ENCODE results near the gene SEMA5A. TPM values are rescaled to one million over a fixed set of nuclear protein-coding genes. Genes with fewer than 3 reads are reported as not detected.

SEMA5A gene
- total RNA-seq, 1 donor from 2014 or later, result 31.9 TPM

DNA sequence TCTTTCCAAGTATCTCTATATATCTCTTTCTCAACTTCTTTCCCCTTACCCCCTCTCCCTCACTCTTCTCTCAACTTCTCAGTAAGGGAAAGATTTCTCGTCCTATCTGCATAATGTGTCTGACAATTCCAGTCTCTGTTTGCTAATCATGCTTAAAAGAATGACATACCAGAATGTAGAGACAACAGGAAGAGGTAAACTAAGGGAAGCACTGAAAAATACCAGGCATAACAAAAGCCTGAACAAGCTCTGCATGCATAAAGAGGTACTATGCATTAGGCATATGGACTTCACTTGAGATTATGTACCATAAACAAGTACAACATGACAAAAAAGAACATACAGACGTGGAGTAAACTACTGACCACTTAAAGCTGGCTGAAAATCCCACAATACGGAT lies 62.6 kb downstream of the SEMA5A start:
- Mint-ChIP-seq H3K9me3 (peaks cover 12% of the 10 kb centered on the region), H3K27ac (ENCODE audit: unreplicated experiment) (peak overlapping the region; percentile 58), H3K36me3 (ENCODE audit: low read depth) (peaks cover 32% of the 10 kb centered on the region), H3K4me1 (peaks cover 26% of the 10 kb centered on the region), H3K27me3 (ENCODE audit: low read depth) (no peaks in the 10 kb centered on the region), H3K4me3 (no peak overlapping the region)
- no peak for DNase-seq (ENCODE audit: low read depth, low spot score)
- TF ChIP-seq, protein P1, sequence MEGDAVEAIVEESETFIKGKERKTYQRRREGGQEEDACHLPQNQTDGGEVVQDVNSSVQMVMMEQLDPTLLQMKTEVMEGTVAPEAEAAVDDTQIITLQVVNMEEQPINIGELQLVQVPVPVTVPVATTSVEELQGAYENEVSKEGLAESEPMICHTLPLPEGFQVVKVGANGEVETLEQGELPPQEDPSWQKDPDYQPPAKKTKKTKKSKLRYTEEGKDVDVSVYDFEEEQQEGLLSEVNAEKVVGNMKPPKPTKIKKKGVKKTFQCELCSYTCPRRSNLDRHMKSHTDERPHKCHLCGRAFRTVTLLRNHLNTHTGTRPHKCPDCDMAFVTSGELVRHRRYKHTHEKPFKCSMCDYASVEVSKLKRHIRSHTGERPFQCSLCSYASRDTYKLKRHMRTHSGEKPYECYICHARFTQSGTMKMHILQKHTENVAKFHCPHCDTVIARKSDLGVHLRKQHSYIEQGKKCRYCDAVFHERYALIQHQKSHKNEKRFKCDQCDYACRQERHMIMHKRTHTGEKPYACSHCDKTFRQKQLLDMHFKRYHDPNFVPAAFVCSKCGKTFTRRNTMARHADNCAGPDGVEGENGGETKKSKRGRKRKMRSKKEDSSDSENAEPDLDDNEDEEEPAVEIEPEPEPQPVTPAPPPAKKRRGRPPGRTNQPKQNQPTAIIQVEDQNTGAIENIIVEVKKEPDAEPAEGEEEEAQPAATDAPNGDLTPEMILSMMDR (conservative IDR thresholded peaks at IDR 0.05), result no peak

DNA sequence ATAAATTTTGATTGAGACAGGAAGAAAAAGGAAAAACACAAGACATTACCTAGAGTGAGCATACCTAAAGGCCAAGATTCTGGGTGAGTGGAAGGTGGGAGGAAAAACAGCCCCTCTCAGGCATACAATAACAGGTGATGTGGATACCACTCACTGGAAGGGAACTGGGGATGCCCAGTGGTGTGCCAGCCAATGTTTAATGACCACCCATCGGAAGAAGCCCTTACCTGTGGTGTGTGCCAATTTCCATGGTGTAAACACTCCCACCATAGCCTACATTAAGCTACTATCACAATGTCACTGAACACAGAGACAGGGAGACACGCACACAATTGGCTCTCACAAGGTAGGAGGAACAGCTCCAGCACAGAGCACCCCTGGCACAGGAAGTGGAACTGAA lies 63.5 kb downstream of the SEMA5A start:
- H3K4me3 Mint-ChIP-seq, result no peak overlapping the region
- H3K9me3 Mint-ChIP-seq, result peaks cover 15% of the 10 kb centered on the region
- H3K27me3 Mint-ChIP-seq (ENCODE audit: low read depth), result no peaks in the 10 kb centered on the region
- peaks cover 26% of the 10 kb centered on the region for H3K4me1 Mint-ChIP-seq
- DNase-seq (ENCODE audit: low read depth, low spot score), result no peak
- no peak overlapping the region for H3K27ac Mint-ChIP-seq (ENCODE audit: unreplicated experiment)
- TF ChIP-seq, protein P1 (conservative IDR thresholded peaks at IDR 0.05), result no peak
- peaks cover 35% of the 10 kb centered on the region for H3K36me3 Mint-ChIP-seq (ENCODE audit: low read depth)

DNA sequence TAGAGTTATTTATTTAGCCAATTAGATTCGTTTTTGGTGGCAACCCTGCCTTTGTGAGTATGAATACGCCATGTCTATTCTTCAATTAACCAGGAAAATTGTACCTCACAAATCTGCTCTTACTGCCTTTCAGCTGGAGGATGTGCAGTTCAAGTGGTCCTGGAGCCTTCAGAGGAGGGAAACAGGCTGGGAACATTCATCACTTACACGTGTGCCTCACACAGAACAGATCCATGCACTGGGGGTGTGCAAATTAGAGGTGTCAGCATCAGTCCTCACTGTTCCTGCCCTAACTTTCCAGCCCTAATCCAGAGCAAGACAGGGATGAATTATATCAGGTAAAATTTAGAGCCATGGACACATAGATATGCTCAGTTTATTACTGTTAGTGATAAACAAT lies 65.4 kb downstream of the SEMA5A start:
- Mint-ChIP-seq H3K4me3 (no peak overlapping the region), H3K9me3 (peaks cover 18% of the 10 kb centered on the region), H3K27me3 (ENCODE audit: low read depth) (no peaks in the 10 kb centered on the region), H3K36me3 (ENCODE audit: low read depth) (peaks cover 37% of the 10 kb centered on the region), H3K4me1 (peaks cover 26% of the 10 kb centered on the region), H3K27ac (ENCODE audit: unreplicated experiment) (no peak overlapping the region)
- TF ChIP-seq, protein P1 (conservative IDR thresholded peaks at IDR 0.05), result no peak
- DNase-seq (ENCODE audit: low read depth, low spot score), result no peak

DNA sequence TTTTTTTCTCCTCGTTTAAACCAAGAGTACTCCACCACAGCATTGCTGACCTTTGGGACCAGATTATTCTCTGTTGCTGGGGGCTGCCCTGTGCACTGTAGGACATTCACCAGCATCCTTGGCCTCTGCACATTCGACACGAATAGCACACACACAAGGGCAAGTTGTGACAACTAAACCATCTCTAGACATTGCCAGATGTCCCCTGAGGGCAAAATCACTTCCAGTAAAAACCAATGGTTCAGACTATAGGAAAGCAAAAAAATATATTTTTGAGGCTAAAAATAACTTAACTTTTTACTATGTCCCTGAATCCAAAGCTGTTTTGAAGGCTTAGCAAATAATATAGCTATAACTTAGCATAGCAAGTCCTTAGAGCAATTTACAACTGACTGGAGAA lies 65.9 kb downstream of the SEMA5A start:
- peaks cover 29% of the 10 kb centered on the region for H3K4me1 Mint-ChIP-seq

DNA sequence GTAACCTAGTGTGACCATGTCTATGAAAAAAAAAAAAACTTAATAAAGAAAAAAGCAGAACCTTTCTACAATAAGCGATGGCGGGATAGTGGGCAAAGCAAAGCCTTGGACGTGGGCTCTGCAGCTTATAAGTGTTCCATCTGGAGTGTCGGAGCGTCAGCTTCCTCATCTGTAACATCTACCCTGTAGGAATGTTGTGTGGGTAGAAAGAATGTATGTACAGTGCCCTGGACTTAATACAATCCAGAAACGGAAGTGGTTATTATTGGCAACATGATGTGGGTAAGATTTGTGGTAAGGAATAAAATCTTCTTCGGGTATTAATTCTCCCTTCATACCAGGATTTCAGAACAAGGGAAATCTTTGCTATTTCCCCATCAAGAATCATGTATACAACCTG lies 66.5 kb downstream of the SEMA5A start:
- Mint-ChIP-seq H3K27ac (ENCODE audit: unreplicated experiment) (no peak overlapping the region), H3K36me3 (ENCODE audit: low read depth) (peaks cover 35% of the 10 kb centered on the region), H3K27me3 (ENCODE audit: low read depth) (no peaks in the 10 kb centered on the region), H3K4me3 (no peak overlapping the region), H3K4me1 (peaks cover 29% of the 10 kb centered on the region), H3K9me3 (peaks cover 20% of the 10 kb centered on the region)
- no peak for DNase-seq (ENCODE audit: low read depth, low spot score)
- TF ChIP-seq, protein P1 (conservative IDR thresholded peaks at IDR 0.05), result no peak

More for the DNA sequence above, 65.9 kb downstream of the SEMA5A start:
- Mint-ChIP-seq H3K4me3 (no peak overlapping the region), H3K27me3 (ENCODE audit: low read depth) (no peaks in the 10 kb centered on the region), H3K36me3 (ENCODE audit: low read depth) (peaks cover 35% of the 10 kb centered on the region), H3K27ac (ENCODE audit: unreplicated experiment) (no peak overlapping the region), H3K9me3 (peaks cover 20% of the 10 kb centered on the region)
- TF ChIP-seq, protein P1 (conservative IDR thresholded peaks at IDR 0.05), result no peak
- no peak for DNase-seq (ENCODE audit: low read depth, low spot score)

DNA sequence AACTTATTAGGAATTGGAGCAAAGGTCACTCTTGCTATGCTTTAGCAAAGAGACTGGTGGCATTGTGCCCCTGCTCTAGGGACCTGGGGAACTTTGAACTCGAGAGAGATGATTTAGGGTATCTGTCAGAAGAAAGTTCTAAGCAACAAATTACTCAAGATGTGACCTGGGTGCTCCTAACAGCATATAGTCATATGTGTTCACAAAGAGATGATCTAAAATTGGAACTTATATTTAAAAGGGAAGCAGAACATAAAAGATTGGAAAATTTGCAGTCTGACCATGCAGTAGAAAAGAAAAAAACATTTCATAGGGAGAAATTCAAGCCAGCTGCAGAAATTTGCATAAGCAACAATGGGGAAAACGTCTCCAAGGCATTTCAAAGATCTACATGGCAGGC lies 68.3 kb downstream of the SEMA5A start:
- Mint-ChIP-seq H3K4me3 (no peak overlapping the region), H3K9me3 (peaks cover 17% of the 10 kb centered on the region), H3K27me3 (ENCODE audit: low read depth) (no peaks in the 10 kb centered on the region), H3K27ac (ENCODE audit: unreplicated experiment) (no peak overlapping the region), H3K4me1 (peaks cover 19% of the 10 kb centered on the region), H3K36me3 (ENCODE audit: low read depth) (peaks cover 31% of the 10 kb centered on the region)
- TF ChIP-seq, protein P1 (conservative IDR thresholded peaks at IDR 0.05), result no peak
- no peak for DNase-seq (ENCODE audit: low read depth, low spot score)

Measured in neural crest cell (in vitro differentiated cells).